CD14-positive monocyte (primary cell): Measurements from ENCODE around the gene C5orf58. TPM values are rescaled to one million over a fixed set of nuclear protein-coding genes. Genes with fewer than 3 reads are reported as not detected.

Experiments used
- DNase-seq, 3 donors: peaks; one replicate each; pipeline ENCODE4 v3.0.0-alpha.2; 2011 to 2022
- H2AFZ ChIP-seq: 2 replicates; pipeline ENCODE4 v1.6.0; 2012; ENCODE audit warnings: mild to moderate bottlenecking, low read depth, low read length, inconsistent platforms; ENCODE audit not compliant: insufficient read depth, poor library complexity, severe bottlenecking
- H3K27ac ChIP-seq, 2 donors: 1 replicate in 1 of 2; 2 replicates in 1 of 2; pipeline ENCODE4 v1.5.1; 2012 to 2013; ENCODE audit warnings: low read length in 2 of 2, control low read depth in 1 of 2, inconsistent platforms in 1 of 2, low read depth in 1 of 2, mild to moderate bottlenecking in 1 of 2
- H3K27me3 ChIP-seq, 2 donors: one replicate each; pipeline versions ENCODE4 v1.6.0 to v1.6.1; 2011 to 2013; ENCODE audit warnings: low read length in 2 of 2; ENCODE audit not compliant: control insufficient read depth in 2 of 2, insufficient read depth in 2 of 2
- H3K36me3 ChIP-seq, 2 donors: replicated peaks in 1 of 2; 1 replicate in 1 of 2; 2 replicates in 1 of 2; pipeline versions ENCODE4 v1.5.1 to v1.6.1; 2012 to 2013; ENCODE audit warnings: low read length in 2 of 2, control low read depth in 1 of 2, inconsistent platforms in 1 of 2, mild to moderate bottlenecking in 1 of 2; ENCODE audit not compliant: insufficient read depth in 2 of 2, control insufficient read depth in 1 of 2
- H3K4me1 ChIP-seq, 2 donors: 1 replicate in 1 of 2; 2 replicates in 1 of 2; pipeline versions ENCODE4 v1.5.1 to v1.6.1; 2012 to 2013; ENCODE audit warnings: low read length in 2 of 2, control low read depth in 1 of 2, inconsistent platforms in 1 of 2, mild to moderate bottlenecking in 1 of 2, moderate library complexity in 1 of 2; ENCODE audit not compliant: insufficient read depth in 2 of 2, control insufficient read depth in 1 of 2
- H3K4me2 ChIP-seq: replicated peaks from 2 replicates; pipeline ENCODE3; 2012; ENCODE audit warnings: low read length, moderate library complexity, mild to moderate bottlenecking; ENCODE audit not compliant: poor library complexity, severe bottlenecking; ENCODE audit errors: extremely low read depth
- H3K4me3 ChIP-seq, 3 experiments: fragments of 200-600 bp in 1 of 3; sonication (generic) in 1 of 3; replicated peaks in 1 of 3; 1 replicate in 2 of 3; 2 replicates in 1 of 3; pipeline ENCODE4 v1.5.1; 2011 to 2013; ENCODE audit warnings: low read length in 3 of 3, mild to moderate bottlenecking in 3 of 3, control low read depth in 2 of 3, low read depth in 2 of 3, inconsistent platforms in 1 of 3, moderate library complexity in 1 of 3
- H3K79me2 ChIP-seq: 2 replicates; pipeline ENCODE4 v1.6.0; 2012; ENCODE audit warnings: mild to moderate bottlenecking, control low read depth, inconsistent platforms, low read length, moderate library complexity; ENCODE audit not compliant: insufficient read depth
- H3K9ac ChIP-seq: 2 replicates; pipeline ENCODE4 v1.6.0; 2017; ENCODE audit warnings: low read length, mild to moderate bottlenecking; ENCODE audit not compliant: insufficient read depth, poor library complexity, severe bottlenecking
- H3K9me3 ChIP-seq, 2 donors: replicated peaks in 1 of 2; 1 replicate in 1 of 2; 2 replicates in 1 of 2; pipeline versions ENCODE4 v1.5.1 to v1.6.1; 2012 to 2013; ENCODE audit warnings: low read length in 2 of 2, control low read depth in 1 of 2; ENCODE audit not compliant: control insufficient read depth in 1 of 2, insufficient read depth in 1 of 2
- H4K20me1 ChIP-seq: 2 replicates; pipeline ENCODE4 v1.6.0; 2012; ENCODE audit warnings: mild to moderate bottlenecking, low read length, control low read depth, moderate library complexity; ENCODE audit not compliant: insufficient read depth
- H3K27ac Mint-ChIP-seq, 7 donors: one replicate each; pipeline ENCODE4 v1.8.0; 2020; ENCODE audit warnings: mild to moderate bottlenecking in 7 of 7, mixed read lengths in 7 of 7, moderate library complexity in 6 of 7, inconsistent platforms in 2 of 7
- H3K27me3 Mint-ChIP-seq, 3 donors: one replicate each; pipeline ENCODE4 v1.8.0; 2021 to 2022; ENCODE audit warnings: low read depth in 3 of 3, mild to moderate bottlenecking in 3 of 3, mixed read lengths in 3 of 3, moderate library complexity in 3 of 3, inconsistent platforms in 1 of 3
- H3K36me3 Mint-ChIP-seq, 2 donors: one replicate each; pipeline ENCODE4 v1.8.0; 2020; ENCODE audit warnings: mixed read lengths in 2 of 2, inconsistent platforms in 1 of 2, mild to moderate bottlenecking in 1 of 2
- H3K4me1 Mint-ChIP-seq: one replicate; pipeline ENCODE4 v1.8.0; 2020; ENCODE audit warnings: mild to moderate bottlenecking, mixed read lengths
- H3K4me3 Mint-ChIP-seq, 2 donors: one replicate each; pipeline ENCODE4 v1.8.0; 2020; ENCODE audit warnings: mild to moderate bottlenecking in 2 of 2, mixed read lengths in 2 of 2, moderate library complexity in 1 of 2
- H3K9me3 Mint-ChIP-seq, 7 donors: one replicate each; pipeline ENCODE4 v1.8.0; 2020 to 2022; ENCODE audit warnings: mixed read lengths in 7 of 7, mild to moderate bottlenecking in 6 of 7, moderate library complexity in 6 of 7, inconsistent platforms in 2 of 7
- WGBS: methylation state at CpG from one replicate; pipeline ENCODE4 v1.1.5; 2013; ENCODE audit warnings: missing lambda C conversion rate; ENCODE audit not compliant: insufficient coverage; 5-methylcytosine and 5-hydroxymethylcytosine counted together
- intact Hi-C, 2 donors: fragments of 100-400 bp; cut with micrococcal nuclease; formaldehyde crosslinking; loops; one replicate each; pipeline versions ENCODE4 v1.15.0 to v1.15.1; 2023
- polyA plus RNA-seq, 3 donors: library from polyadenylated mRNA; depleted of rRNA in 1 of 3; unstranded in 2 of 3; stranded (reverse) in 1 of 3; fragments of 300-500 nt in 2 of 3; fragments of >200 nt in 1 of 3; fragmentation: Illumina TruSeq in 2 of 3; gene quantifications; 1 replicate in 2 of 3; 2 replicates in 1 of 3; pipeline ENCODE4 v1.2.3, GENCODE V29; 2012 to 2021
- TF ChIP-seq, protein P1 (sequence below): fragments of 200-600 bp; IDR thresholded peaks from one replicate; pipeline ENCODE4 v1.8.0; 2022; ENCODE audit warnings: antibody characterized with exemption, mild to moderate bottlenecking

The C5orf58 gene
- polyA plus RNA-seq, 3 donors, result 0.46 TPM; not detected in 2

DNA sequence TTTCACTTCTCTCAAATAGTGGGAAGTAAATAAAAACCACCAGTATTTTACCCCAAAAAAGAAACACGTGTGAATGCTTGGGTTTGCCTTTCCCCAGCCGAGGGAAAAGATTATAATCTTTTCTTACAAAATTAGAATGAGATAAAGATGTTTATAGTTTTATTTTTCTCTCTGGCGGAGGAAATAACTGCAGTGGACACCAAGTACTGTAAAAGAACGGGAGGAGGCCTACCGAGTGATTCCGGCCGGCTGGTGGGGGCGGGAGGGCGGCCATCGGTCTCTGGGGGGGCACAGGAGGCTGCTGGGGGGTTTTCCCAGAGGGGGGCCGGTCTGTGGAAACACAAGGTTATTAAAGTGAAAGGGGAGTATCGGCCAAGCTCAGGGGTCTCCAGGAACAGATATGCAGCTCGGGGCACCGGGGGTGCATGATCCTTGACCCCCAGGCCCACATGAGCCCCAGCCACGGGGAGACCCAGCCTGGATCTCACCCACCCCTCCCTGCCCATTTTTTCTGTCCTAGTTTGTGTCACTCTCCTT is 35.4 kb downstream of the C5orf58 start:
- Histone ChIP-seq H3K36me3 (peaks cover 83 to 89% of the 10 kb centered on the region in 2 donors), H3K27me3 (no peaks in the 10 kb centered on the region), H3K9ac (no peak overlapping the region), H3K4me1 (peaks cover 47 to 53% of the 10 kb centered on the region in 2 donors), H3K79me2 (peaks cover 63% of the 10 kb centered on the region), H3K27ac (peak overlapping the region; percentile 54 to 97), H3K9me3 (no peaks in the 10 kb centered on the region), H3K4me3 (peak overlapping the region in 1 of 3 experiments; percentile 36), H3K4me2 (peak overlapping the region; percentile 30), H2AFZ (no peak overlapping the region), H4K20me1 (peaks cover 91% of the 10 kb centered on the region)
- Mint-ChIP-seq H3K27ac (peak overlapping the region; percentile 96 to 100 (median 98)), H3K27me3 (peaks cover 0 to 1% (median 0%) of the 10 kb centered on the region in 3 donors), H3K4me1 (peaks cover 53% of the 10 kb centered on the region), H3K9me3 (peaks cover 0 to 2% (median 0%) of the 10 kb centered on the region in 7 donors), H3K36me3 (peaks cover 92 to 96% of the 10 kb centered on the region in 2 donors), H3K4me3 (peak overlapping the region; percentile 24 to 63)
- TF ChIP-seq, protein P1, sequence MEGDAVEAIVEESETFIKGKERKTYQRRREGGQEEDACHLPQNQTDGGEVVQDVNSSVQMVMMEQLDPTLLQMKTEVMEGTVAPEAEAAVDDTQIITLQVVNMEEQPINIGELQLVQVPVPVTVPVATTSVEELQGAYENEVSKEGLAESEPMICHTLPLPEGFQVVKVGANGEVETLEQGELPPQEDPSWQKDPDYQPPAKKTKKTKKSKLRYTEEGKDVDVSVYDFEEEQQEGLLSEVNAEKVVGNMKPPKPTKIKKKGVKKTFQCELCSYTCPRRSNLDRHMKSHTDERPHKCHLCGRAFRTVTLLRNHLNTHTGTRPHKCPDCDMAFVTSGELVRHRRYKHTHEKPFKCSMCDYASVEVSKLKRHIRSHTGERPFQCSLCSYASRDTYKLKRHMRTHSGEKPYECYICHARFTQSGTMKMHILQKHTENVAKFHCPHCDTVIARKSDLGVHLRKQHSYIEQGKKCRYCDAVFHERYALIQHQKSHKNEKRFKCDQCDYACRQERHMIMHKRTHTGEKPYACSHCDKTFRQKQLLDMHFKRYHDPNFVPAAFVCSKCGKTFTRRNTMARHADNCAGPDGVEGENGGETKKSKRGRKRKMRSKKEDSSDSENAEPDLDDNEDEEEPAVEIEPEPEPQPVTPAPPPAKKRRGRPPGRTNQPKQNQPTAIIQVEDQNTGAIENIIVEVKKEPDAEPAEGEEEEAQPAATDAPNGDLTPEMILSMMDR, result peak; percentile 17
- no peak for DNase-seq
- 100% methylated on average over 1 of the region's 15 CpGs for WGBS
- intact Hi-C loops, result loop anchor here (5.0 kb wide), 5 partner anchors 34 to 154 kb away; no protein-coding TSS in a partner anchor

DNA sequence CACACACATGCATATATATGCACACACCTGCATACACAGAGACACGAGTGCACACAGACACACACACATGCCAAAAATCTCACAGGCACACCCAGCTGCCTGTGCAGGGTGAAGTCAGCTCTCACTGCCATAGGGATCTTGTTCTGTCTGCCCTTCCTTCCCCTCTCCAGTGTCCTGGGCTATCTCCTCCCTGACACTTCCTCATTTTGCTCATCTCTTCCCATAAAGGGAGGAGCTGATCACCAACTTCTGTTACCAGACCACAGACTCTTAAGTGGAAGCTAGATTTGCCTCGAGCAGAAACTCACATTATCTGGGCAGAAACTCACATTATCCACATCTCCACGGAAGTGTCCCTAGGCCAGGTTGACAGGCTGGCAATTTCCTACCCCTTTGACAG is 36.1 kb downstream of the C5orf58 start:
- Histone ChIP-seq H3K4me3 (peak overlapping the region in 1 of 3 experiments; percentile 36), H2AFZ (no peak overlapping the region), H3K9me3 (no peaks in the 10 kb centered on the region), H3K4me2 (peak overlapping the region; percentile 30), H3K36me3 (peaks cover 83 to 89% of the 10 kb centered on the region in 2 donors), H3K27ac (peak overlapping the region; percentile 97 to 98), H3K4me1 (peaks cover 47 to 53% of the 10 kb centered on the region in 2 donors), H4K20me1 (peaks cover 91% of the 10 kb centered on the region), H3K79me2 (peaks cover 67% of the 10 kb centered on the region), H3K9ac (peak overlapping the region; percentile 71), H3K27me3 (no peaks in the 10 kb centered on the region)
- intact Hi-C loops, result loop anchor here (1.0 to 5.0 kb wide), 6 partner anchors 9 to 153 kb away; no protein-coding TSS in a partner anchor
- Mint-ChIP-seq H3K4me3 (peak overlapping the region in 1 of 2 donors; percentile 63), H3K36me3 (peaks cover 92 to 96% of the 10 kb centered on the region in 2 donors), H3K4me1 (peaks cover 55% of the 10 kb centered on the region), H3K9me3 (peaks cover 0 to 2% (median 0%) of the 10 kb centered on the region in 7 donors), H3K27ac (peak overlapping the region; percentile 96 to 100 (median 98)), H3K27me3 (peaks cover 0 to 1% (median 0%) of the 10 kb centered on the region in 3 donors)
- DNase-seq, result peak; percentile 81 to 87 (median 84)
- WGBS, result 0% methylated on average over 1 of the region's 3 CpGs
- TF ChIP-seq, protein P1, result no peak
